Skeletal muscle cell (primary cell): ENCODE measurements around the gene EHD1.

Experiments
- DNase-seq: peaks from one replicate; pipeline ENCODE4 v3.0.0-alpha.2; 2010; ENCODE audit warnings: low read depth
- H3K4me3 ChIP-seq: 2 replicates; pipeline ENCODE4 v1.5.1; 2011; ENCODE audit warnings: low read depth, mild to moderate bottlenecking, control low read depth, low read length, moderate library complexity

The EHD1 gene

DNA sequence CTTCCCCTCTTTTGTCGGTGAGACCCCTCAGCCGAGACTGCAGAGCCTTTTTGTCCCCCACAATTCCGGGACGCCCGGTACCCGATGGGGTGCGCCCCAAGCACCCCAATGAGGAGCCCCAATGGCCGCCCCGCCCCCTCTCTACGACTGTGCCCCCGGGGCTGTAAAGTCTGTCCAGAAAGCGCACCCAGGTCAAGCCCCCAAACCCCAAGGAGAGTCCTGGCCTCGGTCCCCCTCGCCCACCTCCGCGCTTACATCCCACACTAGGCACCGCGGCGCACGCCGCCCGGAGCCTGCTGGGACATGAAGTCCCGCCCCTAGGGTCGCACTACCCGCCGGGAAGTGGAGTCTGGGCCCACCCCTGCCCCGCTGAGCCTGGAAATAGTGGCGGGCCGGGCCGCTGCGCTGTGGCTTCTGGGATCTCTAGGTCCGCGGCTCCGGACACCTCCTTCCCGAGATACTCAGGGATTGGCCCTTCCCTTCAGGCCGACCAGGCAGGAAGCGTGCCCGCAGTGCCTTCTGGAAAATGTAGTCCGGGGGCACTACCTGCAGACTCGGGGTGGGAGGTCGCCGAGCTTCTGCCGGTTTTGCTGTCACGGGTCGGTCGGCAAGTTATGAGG is 68.0 kb downstream of the EHD1 start, which contains the start of gene MEN1:
MEN1 (minus strand) TSS at position 281 of the 620 bp plus-strand sequence. CDS start 442 bp downstream, outside the sequence.
- H3K4me3 ChIP-seq, result peak within 1 kb of the TSS; percentile 92
- DNase-seq, result peak; percentile 80

DNA sequence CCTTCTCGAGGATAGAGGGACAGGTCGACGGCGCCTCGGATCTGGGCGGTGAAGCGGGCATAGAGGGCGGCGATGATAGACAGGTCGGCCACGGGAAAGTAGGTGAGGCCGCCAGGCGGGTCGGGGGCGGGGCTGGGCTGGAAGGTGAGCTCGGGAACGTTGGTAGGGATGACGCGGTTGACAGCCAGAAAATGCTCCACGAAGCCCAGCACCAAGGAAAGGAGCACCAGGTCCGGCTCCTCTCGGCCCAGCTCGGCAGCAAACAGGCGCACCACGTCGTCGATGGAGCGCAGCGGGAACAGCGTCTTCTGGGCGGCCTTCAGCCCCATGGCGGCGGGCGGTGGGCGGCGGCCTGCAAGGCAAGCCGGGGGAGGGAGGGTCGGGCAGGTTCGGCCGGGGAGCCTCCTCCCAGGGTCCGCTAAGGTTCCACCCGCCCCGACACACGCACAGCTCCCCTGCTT is 68.6 kb downstream of the EHD1 start:
- DNase-seq, result no peak

DNA sequence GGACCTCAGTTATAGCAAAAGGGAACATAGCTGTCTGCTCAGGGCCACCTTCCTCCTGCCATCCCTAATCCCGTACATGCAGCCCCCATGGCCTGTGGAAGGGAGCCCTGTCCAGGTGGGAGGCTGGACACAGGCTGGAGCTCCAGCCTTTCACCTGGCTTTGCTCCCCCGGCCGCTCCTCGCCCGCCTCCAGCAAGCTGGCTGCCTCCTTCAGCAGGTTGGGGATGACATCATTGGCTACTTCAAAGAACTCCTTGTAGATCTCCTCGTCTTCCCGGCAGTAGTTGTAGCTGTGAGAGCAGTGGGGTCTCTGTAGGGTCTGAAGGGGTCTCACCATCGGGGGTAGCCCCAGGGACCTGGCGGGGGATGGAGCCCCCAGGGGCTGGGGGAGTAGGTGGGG is 72.9 kb downstream of the EHD1 start:
- no peak for DNase-seq
- H3K4me3 ChIP-seq, result no peak overlapping the region

More for the DNA sequence above, 68.6 kb downstream of the EHD1 start:
- peak overlapping the region; percentile 92 for H3K4me3 ChIP-seq

DNA sequence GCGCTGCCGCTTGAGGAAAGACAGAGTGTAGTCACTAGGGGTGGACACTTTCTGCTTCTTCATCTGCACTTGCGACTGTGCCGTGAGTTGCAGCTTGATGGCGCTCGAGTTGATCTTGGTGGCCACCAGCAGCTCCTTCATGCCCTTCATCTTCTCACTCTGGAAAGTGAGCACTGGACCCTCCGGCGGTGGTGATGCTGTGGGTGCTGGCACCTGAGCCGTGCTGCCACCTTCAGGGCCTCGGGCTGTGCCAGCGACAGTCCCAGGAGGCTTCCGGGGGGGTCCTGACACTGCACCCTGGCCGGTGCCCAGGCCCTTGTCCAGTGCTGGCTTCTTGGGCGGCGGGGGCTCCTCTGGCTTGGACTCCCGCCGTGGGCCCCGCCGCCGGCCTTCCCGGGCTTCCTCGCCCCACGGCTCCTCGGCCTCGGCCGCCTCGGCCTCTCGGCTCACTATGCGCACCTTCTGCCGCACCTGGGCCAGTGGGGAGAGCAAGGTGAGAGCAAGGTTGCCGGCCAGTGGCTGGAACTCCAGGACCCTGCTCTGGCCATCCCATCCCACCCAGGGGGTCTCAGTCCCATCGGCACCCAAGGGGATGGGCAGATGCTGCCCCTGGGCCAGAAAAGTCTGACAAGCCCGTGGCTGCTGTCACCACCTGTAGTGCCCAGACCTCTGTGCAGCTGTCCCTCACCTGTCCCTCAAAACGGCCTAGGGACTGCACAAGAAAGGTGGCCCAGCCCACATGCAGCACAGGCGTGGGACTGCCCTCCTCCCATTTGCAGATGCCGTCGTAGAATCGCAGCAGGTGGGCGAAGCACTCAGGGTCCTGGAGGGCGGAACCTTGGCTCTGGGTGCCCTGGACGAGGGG is 73.8 kb downstream of the EHD1 start:
- no peak overlapping the region for H3K4me3 ChIP-seq
- no peak for DNase-seq

DNA sequence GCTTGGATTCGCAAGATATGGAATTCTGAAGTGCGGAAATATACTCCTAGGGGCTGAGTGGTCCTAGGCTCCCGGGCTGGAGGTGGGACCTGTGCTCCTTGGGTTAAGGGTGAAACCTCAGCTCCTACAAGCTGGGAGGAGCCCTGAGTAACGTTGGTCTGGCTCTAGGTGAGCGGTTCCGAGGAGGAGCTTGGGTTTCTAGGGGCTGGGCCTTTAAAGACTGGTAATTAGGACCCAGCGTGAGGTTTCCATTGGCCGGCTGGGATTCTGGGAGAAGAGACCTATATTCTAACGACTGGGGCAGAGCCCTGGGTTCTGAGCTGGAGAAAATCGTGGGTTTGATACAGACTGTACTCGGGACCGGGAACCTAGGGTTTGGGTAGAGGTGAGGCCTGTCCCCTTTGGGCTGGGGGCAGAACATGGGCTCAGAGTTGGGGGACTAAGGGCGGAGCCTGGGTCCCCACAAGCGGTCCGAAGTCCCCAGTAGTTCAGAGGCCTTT is 74.5 kb downstream of the EHD1 start:
- peak overlapping the region; percentile 76 for H3K4me3 ChIP-seq
- no peak for DNase-seq

DNA sequence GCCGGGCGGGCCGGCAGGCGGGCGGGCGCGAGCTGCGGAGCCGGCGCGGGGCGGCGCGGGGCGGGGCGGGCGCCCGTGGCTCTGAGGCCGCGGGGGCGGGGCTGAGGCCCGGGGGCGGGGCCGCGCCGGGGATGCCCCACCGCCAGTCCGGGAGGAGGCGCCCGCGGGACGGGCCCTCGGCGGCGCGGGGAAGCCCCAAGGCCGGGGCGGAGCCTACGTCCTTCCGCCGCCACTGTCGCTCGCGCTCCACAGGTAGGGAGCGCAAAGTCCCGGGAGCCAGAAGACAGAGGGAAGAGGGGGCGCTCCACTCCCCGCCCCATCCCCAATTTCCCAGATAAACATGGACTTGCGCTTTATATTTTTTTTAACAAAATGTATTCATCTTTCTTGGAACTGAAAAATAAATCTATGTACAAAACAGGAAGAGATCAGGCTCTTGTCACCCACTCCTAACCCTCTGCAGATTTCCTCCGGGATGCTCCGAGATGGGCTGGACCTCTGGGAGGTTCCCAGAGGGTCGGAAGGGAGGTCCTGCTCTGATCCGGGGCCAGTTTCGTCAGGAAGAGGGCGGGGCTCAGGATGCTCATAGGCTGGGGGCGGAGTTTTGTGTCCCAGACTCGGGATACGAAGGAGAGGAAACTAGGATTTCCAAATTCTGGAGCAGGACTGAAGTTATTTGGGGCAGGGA is 75.1 kb downstream of the EHD1 start, which contains the start of gene MAP4K2:
MAP4K2 (minus strand) TSS at position 57 of the 688 bp plus-strand sequence. CDS start 65 bp downstream, outside the sequence.
- peak within 1 kb of the TSS; percentile 76 for H3K4me3 ChIP-seq
- peak; percentile 29 for DNase-seq

DNA sequence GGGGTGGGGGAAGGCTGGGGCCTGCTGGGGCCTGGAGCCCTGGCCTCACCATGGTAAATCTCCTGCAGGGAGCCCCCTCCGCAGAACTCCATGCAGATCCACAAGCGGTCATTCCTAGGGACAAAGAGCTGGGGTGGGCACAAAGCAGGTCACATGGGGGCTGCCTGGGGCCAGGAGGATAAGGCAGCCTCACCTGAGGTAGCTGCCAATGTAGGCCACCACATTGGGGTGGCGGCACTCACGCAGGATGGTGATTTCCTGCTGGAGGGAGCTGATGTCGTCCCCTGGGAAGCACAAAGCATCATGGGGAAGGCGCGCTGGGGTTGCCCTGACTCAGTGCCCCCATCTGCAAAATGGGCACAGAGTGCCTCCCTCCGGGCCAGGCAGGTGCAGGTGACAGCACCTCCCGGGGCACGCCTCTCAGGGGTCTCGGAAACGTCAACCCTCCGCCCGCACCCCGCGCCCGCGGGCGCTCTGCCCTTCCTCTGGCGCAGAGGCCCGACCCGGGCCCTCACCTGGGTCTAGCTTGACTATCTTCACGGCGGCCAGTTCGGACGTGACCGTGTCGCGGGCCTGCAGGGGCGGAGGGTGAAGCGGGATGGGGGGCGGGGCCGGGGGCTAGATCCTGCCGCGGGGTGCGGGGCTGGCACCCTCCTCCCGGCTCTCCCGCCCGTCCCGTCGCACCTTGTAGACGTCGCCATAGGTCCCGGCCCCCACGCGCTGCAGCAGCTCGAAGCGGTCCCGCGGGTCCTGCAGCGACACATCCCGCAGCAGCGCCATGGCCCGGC is 75.9 kb downstream of the EHD1 start:
- H3K4me3 ChIP-seq, result peak overlapping the region; percentile 76
- no peak for DNase-seq
